NCI-H146 treated with DMSO at 0.1 percent for 48 hours (cell line): ENCODE results near the gene ZNF689.

Experiments used
- DNase-seq: peaks from one replicate; lab custom pipeline; 2025; ENCODE audit not compliant: unreplicated experiment; lab: John Stamatoyannopoulos, UW

Gene ZNF689

DNA sequence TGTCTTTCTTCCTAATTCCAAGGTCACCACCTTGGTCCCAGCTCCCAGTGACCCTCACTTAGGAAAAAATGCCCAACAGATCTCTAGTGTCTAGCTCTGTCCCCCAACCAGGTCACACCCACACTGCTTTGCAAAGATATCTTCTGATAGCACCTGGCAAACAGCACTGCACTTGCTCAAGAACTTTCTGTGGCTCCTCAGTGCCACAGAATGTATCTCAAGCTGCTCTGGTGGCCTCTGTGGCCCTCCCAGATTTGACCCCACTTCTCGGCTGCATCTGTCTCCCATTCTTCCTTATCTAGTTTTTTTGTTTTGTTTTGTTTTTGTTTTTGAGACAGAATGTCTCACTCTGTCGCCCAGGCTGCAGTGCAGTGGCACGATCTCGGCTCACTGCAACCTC, 43.7 kb downstream of the ZNF689 start:
- DNase-seq, result no peak

DNA sequence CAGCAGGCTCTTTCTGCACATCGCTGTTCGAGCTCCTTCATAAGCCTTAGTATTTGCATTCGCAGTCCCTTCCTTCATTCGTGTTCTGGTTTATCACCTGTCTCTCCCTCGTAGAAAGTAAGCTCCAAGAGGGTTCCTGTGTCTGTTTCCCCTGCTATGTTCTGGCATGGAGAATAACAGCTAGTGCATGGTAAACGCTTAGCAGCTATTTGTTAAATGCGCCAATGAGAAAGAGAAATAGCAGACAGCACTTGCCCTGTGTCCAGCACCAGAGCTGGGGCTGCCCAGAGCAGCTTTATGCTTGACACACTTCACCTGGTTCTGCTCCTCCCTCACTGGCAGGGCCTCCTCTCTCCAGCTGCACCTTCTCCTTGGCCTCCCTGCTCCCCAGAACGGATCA, 44.2 kb downstream of the ZNF689 start:
- no peak for DNase-seq

DNA sequence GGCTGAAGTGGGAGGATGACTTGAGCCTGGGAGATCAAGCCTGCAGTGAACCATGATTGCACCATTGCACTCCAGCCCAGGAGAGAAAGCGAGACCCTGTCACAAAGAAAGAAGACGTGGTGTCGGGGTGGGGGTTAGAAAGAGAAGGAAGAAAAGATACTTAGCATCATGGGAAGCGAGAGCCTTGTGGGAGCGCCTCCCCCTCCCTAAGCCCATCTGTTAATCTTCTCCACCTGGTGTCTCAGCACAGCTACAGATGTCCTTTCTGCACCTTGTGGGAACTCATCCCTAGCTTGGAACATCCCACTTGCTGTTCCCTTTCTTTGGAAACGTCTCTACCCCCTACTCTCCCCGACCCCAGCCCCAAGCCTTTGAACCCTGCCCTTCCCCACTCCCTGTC, 44.7 kb downstream of the ZNF689 start:
- no peak for DNase-seq

DNA sequence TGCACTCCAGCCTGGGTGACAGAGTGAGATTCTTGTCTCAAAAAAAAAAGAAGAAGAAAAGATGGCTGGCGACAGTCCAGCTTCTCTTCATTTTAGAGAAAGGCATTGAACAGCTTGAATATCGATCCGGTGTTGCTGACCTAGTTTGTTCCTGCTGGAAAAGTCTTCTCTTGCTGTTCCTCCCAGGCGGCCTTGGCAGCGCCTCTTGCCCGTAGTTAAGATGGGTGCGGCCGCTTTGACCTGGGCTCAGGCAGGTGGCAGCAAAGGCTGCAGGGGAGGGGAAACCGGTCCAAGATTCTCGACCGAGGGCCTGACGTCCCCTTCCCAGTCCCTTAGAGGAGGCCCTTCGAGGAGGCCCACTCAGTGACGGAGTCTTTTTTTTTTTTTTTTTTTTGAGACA, 48.2 kb downstream of the ZNF689 start:
- DNase-seq, result no peak

DNA sequence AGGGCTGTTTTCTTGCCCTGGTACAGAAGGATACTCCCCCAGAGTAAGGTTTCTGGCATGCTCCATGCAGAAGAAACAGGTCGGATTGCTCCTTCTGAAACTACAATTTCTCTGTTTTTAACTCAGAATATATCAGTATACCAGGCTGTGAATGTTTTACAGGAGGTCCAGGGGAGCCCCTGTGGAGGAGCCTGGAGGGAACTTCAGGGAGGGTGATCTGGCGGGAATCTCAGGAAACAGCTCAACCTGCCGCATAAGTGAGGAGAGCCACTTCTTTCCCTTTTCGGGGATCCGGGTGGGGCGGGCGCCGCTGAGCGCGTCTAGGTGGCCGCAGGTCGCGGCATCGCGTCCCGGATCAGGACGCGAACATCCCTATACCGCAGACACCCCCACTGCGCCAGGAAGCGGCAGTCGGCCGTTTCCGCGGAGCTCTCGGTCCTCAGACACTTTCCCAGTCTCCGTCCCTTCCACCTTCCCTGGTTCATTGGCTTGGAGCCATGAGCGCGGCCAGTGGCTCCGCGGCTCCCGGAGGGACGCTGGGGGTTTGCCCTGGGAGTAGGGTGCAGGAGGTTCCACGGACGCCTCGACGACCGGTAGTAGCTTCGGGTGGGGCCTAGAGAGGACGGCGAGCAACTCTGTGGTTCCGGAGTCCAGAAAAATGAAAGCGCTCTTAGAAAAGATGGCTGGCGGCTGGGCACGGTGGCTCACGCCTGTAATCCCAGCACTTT, 48.9 kb downstream of the ZNF689 start:
- DNase-seq, result no peak

DNA sequence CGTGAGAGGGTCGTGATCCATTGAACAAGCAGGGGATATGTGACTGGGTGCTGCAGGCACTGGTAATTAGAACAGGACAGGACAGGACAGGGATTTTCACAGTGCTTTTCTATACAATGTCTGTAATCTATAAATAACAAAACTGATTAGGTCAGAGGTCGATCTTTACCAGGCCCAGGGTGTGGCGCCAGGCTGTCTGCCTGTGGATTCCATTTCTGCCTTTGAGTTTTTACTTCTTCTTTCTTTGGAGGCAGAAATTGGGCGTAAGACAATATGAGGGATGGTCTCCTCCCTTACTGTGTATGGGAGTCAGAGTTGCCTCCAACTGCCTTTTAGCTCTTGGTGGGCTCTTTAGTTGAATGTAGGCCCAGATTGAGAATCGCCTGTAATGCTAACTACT, 50.5 kb downstream of the ZNF689 start:
- DNase-seq, result no peak

DNA sequence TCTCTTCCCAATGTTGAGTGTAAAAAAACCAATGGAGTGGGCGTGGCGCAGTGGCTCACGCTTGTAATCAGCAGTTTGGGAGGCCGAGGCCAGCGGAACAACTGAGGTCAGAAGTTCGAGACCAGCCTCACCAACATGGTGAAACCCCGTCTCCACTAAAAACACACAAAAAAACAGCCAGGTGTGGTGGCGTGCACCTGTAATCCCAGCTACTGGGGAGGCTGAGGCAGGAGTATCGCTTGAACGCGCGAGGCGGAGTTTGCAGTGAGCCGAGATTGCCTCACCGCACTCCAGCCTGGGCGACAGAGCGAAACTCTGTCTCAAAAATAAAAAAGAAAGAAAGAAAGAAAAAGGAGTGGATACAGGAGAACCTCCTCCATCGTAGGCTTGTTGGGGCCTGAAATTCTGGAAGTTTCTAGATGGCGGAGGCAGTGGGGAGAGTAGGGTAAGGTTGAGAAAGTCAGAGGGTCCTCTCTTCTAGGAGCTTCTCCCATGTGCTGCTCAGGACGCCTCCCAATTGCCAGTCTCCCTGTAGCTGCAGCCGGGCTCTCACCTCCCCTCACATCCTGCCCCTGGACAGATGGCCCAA, 51.3 kb downstream of the ZNF689 start:
- no peak for DNase-seq

DNA sequence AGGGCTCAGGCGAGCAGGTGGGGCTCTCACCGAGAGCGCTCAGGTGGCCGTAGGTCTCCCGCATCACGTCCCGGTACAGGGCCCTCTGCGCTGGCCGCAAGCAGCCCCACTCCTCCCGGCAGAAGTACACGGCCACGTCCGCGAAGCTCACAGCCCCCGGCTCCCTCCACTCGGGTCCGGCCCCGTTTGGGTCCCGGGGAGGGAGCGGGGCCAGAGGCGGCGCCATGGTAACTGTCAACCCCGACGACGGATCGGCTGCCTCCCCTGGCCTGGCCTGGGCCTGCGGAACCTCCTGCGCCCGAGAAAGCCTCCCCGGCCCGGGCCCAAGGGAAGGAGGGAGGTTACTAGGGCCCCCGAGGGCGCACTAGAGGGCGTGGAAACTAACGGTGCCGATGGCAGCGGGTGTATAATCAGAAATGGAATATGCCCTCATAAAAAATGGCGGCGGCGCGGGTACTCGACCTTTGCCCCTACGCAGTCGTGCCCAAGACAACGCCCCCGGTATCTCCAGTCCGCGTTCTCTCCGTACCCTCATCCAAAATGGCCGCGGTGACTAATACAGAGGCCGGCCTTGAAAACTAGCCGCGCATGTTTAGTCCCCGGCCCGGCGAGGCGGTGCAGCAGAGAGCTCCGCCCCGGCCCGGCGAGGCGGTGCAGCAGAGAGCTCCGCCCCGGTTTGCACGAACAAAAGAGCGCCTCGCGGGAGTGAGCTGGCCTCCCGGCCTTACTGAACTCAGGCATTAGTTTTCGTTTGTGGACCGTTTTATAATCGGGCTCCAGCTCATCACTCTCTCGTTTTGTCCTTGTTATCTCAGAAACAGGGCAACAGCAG, 52.0 kb downstream of the ZNF689 start, which contains the start of gene ZNF764:
ZNF764 (minus strand) TSS at position 418 of the 832 bp plus-strand sequence; CDS start at position 226, 192 bp downstream.
- DNase-seq, result peak; percentile 99

DNA sequence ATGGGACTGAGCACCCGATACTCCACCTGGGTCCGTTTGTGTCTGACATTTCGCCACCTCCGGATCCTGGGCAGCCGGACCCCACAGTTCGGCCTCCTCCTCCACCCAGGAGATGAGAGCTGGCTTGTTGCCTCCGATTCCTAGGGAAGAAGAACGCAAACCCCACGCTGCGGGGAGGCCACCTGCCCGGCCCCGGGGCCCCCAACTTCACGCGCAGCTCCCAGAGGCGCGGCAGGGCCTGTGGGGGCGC, 52.6 kb downstream of the ZNF689 start:
- no peak for DNase-seq

DNA sequence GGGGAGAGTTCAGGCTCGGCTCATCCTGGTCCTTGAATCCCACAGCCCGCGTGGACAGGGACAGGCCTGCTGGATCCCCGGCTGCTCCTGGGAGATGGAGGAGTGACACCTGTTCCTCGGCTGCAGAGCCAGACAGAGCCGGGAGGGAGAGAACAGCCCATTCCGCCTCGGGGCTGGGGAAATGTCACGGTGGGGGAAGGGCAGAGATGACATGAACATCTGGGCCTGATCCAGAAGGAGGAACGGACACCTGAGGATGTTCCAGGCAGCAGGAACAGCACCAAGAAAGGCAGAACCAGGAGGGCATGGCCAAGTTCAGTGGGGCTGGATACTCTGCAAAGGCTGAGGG, 54.1 kb downstream of the ZNF689 start:
- DNase-seq, result no peak

DNA sequence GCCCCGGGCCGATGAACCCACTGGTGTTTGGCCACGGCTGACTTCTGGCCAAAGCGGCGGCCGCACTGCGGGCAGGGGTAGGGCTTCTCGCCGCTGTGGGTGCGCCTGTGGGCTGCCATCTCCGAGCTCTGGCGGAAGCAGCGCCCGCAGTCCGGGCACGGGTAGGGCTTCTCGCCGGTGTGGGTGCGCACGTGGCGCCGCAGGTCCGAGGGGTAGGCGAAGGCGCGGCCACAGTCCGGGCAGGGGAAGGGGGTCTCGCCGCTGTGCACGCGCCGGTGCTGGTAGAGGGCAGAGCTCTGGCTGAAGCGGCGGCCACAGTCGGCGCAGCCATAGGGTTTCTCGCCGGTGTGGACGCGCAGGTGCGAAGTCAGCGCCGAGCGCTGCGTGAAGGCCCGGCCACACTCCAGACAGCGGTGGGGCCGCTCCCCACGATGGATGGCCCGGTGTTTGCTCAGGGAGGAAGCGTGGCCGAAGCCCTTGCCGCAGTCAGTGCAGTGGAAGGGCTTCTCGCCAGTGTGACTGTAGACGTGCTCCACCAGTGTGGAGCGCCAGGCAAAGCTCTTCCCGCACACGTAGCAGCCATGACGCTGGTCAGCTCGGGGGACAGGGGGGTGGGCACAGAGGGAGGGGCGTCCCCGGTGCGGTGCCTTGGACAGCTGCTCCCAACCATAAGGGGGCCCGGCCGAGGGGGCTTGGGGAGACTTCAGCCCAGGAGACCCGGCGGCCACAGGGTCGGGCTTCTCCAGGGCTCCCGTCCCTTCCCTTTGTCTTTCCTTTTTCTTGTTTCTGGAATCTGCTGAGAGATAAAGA, 54.7 kb downstream of the ZNF689 start:
- no peak for DNase-seq

DNA sequence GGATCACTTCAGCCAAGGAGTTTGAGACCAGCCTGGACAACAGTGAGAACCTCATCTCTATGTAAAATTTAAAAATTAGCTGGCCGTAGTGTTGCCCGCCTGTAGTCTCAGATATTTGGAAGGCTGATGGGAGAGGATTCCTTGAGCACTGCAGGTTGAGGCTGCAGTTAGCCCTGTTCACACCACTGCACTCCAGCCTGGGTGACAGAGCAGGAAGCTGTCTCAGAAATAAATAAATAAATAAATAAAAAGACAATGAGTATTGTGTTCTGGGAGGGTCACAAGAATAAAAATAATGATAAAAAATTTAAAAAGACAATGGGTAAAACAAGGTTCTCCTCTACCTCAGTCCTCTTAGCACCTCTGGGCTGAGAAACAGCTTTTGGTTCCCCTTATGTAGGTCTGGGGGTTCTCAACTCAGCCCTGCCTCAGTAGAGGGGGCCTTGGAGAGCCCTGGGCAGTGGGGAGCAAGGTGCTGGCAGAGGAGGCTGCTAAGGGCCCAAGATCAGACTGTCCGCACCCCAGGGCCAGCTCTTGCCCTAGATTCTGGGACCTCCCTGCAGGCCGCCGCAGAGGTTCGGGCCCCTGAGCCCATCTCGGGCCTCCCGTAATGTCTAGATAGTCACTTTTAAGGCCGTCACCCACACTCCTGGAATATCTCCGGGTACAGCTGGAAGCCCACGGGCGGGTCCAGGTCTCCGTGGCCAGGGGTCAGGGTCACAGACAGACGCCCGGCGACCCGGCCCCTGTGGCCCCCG, 55.5 kb downstream of the ZNF689 start:
- no peak for DNase-seq

DNA sequence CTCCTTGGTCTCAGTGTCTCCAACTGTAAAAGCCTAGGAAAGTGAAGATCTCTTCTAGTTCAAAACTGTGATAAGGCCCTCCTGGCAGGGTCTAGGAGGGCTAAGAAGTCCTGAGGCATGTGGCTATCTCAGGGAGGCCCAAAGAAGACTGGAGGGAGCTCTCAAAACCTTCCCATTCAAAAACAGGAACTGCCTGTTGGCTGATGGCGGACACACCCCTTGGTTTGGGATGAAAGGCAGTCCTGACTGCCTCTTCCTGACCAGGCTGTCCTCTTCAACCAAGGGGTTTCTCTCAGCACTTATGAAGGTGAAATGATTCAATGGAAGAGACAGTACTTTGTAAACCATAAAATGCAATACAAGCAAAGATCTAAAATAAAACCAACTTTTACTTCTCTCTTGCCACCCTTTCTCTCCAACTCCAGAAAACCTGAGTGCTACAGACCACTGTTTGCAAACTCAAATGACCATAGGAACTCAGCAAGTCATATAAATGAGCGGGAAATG, 56.7 kb downstream of the ZNF689 start:
- no peak for DNase-seq

DNA sequence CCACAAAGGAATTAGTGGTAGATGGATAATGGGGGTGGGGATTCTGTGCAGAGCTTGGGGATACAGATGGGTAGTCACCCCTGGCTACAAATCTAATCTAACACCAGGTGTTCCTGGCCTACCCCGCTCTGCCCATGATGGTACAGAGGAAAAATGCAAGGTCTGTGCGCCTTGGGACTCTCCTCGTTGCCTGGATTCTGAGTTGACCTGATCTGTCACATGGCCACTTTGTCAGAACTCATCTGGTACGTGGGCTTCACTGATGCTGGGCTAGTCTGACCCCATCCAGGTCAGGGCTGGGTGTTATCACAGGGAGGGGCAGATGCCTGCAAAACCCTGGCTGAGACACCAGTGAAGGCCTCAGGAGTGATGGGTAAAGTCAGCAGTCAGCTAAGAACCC, 57.2 kb downstream of the ZNF689 start:
- DNase-seq, result no peak
